Fibroblast of upper back skin (primary cell): ENCODE results near the gene UQCRC2.
"Not testable (repeated sequence)": the region's sequence is repeated elsewhere in the genome, so short reads cannot be mapped to it uniquely, and the experiment has no call there.

Source experiments
- DNase-seq: peaks from one replicate; pipeline ENCODE4 v3.0.0-alpha.2; 2013

UQCRC2 gene

DNA sequence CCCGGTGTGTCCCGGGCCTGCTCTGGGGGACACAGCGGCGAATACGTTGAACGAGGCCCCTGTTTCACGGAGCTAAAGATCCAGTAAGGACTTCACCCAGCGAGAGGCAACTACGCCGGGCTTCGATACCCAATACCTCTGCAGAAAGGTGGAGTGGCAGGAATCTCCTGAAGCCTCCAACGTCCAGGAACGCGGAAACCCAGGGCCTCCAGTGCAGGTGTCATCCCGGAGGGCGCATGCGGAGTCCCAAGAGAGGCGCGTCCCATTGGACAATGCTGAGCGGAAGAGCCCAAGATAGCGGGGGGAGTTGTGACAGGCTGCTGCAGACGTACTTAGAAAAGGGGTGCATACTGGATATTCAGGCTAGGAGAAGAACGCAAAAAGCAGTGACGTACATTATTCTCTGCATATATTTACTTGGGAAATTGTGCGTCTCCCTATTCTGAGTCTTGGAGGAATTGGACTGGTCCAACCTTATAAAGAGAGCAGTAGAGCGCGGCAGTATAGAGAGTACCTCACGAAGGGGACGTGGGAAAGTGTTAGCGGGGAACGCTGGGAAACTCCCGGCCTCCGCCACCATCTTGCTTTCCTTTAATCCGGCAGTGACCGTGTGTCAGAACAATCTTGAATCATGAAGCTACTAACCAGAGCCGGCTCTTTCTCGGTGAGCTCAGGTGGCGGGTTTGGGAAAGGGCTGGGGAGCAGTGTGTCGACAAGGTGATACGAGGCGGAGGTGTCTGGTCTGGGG lies at the start of gene UQCRC2:
Gene UQCRC2, plus strand, starts transcription at position 569 of the 748 bp plus-strand sequence. Its CDS starts 63 bp downstream, at position 632.
- peak; percentile 90 for DNase-seq

DNA sequence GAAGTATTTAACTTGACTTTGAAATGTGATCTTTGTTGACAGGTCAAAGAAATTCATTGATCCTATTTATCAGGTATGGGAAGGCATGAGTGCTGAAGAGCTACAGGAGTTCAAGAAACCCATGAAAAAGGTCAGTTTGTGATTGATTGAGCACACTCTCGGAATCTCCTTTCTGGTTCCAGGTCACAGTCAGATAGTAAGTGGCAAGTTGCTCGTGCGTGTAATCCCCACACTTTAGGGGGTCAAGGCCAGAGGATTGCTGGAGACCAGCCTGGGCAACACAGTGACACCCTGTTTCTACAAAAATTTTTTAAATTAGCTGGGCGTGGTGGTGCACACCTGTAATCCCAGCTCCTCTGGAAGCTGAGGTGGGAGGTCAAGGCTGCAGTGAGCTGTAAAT lies 20.5 kb upstream of the UQCRC2 start:
- DNase-seq: not testable (repeated sequence)

DNA sequence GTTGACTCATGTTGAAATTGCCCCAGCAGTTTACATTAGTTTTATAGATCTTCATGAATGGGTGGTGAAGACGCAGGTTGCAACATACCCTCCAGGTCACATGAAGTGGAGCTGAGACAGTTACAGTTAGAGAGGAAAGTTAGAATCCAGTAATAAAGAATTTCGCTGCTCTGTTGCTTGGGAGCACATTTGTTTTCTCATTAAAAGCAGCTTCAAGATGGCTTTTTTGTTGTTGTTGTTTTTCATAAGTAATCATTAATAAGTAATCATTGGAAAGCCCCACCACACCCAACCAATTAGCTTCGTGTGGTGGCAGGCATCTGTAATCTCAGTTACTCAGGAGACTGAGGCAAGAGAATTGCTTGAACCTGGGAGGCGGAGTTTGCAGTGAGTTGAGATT lies 19.8 kb upstream of the UQCRC2 start:
- not testable (repeated sequence) for DNase-seq

DNA sequence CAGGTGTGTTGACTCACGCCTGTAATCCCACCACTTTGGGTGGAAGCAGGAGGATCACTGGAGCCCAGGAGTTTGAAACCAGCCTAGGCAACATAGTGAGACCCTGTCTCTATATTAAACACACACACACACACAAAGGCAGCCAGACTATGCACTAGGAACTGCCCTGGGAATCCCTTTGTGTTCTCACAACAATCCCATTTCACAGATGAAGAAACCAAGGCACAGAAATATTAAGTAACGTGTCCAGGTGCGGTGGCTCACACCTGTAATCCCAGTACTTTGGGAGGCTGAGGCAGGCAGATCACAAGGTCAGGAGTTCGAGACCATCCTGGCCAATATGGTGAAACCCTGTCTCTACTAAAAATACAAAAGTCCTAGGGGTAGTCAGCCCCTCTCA lies 19.4 kb upstream of the UQCRC2 start:
- DNase-seq: not testable (repeated sequence)

DNA sequence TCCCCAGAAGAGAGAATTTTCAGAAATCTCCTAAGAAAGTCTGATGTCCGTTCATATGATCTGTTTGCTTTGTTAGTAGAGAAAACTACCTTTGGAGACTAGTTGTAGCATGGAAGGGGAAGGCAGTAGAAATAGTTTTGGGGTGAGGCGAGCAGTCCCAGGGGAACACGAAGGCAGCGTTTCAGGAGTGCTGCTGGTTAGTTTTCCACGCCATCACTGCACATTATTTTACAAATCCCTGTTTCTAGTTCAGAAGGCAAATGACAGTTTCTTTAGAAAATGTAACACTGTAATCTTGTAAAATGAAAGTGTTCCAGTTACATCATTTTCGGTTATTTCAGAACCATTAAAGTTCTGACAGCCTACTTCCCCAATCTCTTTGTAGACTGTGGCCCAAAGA lies 16.9 kb upstream of the UQCRC2 start:
- DNase-seq: peak; percentile 38

DNA sequence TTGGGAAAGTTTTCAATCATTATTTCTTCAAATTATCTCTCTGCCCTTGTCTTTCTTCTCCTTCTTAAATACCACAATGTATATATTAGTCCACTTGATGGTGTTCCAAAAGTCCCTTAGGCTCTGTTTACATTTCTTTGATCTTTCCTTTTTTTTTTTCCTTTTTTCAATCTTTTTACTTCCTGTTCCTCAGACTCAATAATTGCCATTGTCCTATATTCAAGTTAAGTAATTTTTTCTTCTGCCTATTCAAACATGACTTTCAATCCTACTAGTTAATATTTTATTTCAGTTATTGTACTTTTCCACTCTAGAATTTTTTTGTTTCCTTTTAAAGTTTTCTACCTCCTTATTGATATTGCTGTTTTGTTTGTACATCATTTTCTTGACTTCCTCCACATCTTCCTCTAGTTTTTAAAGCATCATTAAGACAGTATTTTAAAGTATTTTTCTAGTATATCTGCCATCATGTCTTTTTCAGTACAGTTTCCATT lies 15.8 kb upstream of the UQCRC2 start:
- DNase-seq: no peak

DNA sequence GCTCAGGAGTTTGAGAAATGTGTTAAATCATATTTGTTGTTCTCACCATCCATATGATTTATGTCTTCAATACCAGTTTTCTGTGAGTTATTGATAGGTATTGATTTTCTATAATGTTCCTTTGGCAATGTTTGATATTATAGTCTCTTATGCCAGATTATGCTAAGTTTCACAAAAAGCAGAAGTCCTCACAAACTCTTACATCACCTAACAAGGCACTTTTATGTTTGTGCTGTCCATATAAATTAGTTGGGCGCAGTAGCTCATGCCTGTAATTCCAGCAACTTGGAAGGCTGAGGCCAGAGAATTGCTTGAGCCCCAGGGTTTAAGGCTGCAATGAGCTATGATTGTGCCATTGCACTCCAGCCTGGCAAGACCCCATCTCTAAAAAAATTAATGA lies 12.6 kb upstream of the UQCRC2 start:
- DNase-seq: no peak

DNA sequence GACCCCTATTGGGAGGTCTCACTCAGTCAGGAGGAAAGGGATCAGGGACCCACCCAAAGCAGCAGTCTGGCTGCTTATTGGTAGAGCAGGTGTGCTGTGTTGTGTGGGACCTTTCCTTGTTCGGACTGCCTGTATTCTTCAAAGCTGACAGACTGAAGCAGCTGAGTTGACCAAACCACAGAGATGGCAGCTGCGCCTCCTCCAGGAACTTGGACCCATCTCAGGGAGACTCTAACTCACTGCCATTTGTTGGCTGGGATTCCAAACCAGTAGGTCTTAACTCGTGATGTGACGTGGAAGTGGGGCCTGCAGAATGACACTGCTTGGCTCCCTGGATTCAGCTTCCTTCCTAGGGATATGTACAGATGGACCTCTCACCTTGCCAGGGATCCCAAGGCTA lies 9.6 kb upstream of the UQCRC2 start:
- DNase-seq: no peak

DNA sequence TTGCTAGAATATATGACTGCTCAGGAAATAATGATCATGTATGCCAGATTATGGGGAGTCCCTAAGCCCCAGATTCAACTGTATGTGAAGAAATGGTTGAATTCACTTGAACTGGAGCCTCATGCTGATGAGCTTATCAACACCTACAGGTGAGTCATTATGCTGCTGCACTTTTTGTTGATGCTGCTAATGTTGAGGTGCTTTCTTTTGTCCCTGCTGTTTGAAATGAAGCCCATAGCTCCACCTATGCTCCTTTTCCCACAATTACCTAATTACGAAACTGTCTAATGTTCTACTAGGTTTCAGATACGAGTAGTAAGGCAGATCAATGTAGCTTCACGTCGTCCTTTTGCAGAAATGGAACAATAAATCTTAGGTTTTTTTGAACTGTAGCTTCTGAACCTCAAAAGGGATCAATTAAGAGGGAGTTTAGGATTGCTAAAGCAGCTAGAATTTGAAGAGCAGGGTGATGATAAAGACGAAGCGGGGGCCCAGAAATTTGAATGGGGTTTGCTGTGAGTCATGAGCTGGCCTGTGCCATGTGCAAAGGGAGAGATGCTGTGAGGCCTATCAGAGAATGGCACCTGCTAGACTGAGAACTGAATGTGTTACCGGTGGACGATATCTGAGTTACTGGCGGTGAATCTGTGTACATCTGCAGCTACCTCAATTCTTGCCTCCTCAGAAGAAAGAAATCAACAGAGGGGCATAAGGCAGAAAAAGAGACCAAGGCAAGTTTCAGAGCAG lies 6.1 kb upstream of the UQCRC2 start:
- DNase-seq: no peak

DNA sequence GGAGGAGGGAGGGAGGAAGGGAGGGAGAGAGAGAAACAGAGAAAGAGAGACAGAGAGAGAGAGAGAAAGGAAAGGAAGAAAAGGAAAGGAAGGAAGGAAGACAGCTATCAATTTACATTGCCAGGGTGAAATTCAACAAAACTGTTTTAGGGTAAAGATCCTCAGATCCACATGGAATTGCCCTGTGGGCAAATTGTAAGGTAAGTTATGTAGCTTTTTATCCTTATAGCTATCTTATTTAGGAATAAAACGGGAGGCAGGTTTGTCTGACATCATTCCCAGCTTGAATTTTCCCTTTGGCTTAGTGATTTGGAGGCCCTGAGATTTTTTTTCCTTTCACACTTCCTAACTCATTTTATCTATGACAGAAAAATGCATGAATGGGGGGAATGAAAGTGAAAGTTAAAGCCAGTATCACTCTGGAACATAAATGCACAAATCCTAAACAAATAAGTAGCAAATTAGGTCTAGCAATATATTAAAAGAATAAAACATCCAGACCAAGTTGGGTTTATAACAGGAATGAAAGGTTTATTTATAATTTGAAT lies 3.4 kb upstream of the UQCRC2 start:
- DNase-seq: no peak

DNA sequence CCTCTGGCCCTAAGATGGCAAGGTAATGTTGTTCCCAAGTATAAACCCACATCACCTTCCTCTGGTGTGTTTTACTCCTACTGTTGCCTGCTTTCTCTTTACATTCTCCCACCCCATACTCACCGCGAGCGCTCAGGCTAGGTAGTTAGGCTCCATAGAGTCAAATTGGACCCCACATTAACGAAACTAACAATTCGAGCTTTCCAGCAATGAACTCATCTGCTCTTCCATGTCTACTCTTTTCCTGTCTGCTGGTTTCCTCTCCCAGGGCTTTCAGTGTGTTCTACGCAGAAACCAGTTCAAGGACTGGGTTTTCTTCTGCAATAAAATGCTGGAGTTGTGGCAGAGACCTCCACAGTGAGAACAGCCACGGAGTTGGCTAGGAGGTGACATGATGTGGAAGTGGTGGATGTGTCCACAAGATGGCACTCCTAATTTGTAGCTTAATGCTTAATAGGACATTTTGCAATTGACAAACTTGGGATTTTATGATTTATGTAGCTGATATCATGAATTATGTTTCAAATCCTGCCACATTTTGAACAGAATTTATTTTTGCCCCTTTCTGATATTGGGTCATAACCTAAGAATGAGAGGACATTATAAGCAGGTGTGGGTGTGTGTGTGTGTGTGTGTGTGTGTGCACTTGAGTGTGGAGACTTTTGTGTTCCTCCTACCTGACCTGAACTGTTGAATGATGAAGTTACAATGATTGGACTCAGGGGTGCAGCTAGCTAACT lies 2.2 kb upstream of the UQCRC2 start:
- DNase-seq: peak; percentile 17

DNA sequence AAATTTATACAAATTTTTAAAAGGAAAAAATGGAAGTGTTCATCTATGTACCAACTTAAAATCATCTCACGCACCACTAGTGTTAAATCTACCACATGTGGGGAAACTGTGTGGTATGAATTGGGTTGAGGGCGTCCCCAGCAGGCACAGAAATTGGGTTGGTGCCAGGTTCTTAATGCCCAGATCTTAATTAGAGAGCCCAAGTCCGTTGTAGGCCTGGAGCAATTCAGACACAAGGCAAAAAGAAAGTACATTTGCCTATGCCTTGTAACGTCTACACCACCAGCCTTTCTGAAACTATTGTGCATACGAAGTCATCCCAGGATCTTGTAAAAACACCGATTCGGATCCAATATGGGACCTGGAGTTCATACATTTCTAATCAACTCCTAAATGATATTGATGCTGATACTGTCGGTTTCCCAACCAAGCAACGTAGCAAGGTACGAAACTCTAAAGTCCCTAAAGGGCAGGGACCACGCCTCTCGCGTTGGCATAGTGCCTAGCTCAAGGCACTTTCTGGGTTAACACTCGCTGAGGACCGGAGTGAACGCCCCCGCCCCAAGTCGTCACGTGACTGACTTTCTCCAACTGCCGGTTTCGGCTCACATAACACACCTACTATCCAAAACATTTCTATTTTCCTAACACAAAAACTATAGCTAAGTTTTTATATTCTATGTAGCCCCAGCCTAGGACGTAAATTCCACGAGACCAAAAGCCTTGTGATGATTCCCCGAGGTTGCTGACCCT lies 945 bp upstream of the UQCRC2 start:
- DNase-seq: peak; percentile 53

DNA sequence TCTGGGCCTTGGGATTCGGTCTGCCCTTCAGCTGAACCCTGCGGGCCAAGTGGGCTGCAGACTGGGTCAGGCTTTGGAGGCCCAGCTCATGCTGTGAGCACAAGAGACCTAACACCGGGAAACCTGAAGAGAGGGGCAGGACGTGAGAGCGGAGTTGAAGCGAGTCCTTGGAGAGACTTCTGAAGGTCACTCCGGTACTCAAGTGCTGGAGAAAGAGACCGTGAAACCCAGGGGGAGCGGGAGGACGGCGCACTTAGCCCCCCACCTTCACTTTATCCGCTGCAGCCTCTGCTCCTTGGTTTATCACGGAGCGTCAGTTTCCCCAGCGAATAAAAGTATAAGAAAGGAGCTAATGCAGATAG lies 361 bp downstream of the UQCRC2 start:
- DNase-seq: no peak

DNA sequence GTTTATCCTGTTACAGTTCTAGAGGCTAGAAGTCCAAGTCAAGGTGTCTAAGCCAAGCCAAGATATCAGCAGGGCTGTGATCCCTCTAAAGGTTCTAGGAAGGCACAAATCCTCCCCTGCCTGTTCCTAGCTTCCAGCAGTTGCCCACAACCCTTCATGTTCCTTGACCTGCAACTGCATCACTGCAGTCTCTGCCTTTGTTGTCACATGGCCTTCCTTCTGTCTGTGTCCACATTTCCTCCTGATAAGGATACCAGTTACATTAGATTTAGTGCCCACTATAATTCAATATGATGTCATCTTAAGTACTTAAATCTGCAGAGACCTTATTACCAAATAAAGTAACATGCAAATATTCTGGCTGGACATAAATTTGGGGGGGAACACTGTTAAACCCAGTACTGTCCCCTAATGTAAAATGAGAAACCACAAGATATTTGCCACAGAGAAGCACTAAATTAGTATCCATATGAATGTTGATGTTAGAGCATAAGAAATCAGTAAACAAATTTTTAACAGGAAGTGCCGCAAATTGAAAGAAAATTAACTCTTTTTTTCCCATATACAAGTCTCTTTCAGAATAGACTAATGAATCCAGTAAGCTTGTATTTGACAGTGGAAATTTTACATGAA lies 4.7 kb downstream of the UQCRC2 start:
- DNase-seq: no peak

DNA sequence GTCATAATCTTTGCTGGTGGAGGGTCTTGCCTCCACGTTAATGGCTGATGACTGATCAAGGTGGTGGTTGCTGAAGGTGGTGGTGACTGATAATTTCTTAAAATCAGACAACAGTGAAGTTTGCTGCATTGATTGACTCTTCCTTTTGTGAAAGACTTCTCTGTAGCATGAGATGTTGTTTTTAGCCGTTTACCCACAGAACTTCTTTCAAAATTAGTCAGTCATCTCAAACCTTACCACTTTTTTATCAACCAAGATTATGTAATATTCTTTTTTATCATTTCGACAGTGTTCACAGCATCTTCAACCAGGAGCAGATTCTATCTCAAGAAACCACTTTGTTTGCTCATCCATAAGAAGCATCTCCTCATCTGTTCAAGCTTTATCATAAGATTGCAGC lies 5.9 kb downstream of the UQCRC2 start:
- DNase-seq: no peak

DNA sequence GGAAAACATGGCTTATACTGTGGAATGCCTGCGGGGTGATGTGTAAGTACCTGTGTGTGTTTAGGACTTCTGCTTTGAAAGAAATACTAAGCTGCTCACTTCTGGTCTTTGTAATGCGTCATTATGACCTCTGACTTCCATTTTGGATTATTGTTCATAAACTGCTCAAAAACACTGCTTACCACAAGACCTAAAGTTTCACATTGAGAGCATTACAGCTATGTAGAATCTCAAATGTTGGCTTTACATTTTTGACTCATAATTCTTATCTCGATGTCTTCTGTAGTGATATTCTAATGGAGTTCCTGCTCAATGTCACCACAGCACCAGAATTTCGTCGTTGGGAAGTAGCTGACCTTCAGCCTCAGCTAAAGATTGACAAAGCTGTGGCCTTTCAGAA lies 9.3 kb downstream of the UQCRC2 start:
- no peak for DNase-seq

DNA sequence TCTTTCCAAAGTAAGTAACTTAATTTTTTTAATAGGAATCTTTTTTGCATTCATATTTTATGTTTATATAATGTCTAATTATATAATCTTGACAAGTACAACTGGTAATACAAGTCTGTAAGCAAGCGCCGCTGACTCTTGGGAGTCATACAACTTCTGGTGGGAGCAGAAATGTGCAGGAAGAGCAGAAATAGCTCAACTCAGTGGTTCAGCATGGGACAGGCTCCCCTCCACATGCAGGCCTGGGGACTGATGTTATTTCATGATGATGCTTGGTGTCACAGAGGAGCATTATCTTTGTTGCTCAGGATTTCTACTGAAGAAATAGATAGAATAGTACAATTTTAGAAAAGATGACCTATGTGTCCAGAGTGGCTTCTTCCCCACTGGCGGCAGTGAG lies 10.7 kb downstream of the UQCRC2 start:
- DNase-seq: no peak

DNA sequence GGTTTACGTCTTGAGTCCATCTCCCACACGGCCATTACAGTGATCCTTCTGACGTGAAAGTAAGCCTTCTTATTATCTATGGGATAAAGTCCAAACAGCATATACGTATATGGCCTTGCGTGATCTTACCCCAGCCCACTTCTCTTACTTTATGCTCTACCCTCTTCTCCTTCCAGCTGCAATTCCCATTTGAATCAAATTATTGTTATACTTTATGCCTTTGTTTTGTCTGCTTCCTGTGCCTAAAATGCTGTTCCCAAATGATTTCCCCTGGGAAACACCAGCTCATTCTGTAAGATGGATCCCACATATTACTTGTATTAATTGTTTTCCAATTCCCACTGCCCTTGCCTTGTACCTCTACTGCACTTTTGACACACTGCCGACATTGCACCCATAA lies 11.2 kb downstream of the UQCRC2 start:
- DNase-seq: no peak

DNA sequence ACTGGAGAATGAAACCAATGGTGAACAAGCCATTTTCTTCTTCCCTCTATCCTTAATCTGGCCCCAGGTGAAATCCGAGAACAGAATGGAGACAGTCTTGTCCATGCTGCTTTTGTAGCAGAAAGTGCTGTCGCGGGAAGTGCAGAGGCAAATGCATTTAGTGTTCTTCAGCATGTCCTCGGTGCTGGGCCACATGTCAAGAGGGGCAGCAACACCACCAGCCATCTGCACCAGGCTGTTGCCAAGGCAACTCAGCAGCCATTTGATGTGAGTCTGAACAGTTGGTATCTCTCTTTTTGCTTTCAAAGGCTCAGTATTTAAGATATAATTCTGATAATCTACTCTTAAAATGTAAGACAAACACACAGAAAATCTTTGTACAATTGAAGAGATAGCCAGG lies 18.7 kb downstream of the UQCRC2 start:
- DNase-seq: no peak

DNA sequence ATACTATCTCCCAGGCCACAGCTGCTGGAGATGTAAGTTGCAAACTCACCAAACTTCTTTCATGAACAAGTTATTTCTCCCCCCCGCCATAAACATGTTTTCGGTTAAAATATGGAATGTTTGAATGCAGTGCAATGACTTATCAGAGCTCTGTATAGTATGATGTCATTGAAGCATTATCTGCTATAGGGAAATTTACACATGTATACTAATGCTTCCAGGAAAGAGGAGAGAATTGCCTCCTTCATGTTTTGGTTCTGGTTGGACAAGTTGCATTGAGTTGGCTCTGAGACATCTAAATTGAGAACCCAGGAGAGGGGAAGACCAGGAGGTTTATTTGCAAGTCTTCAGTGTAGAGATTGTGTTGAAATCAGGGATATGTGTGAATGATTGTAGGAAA lies 20.8 kb downstream of the UQCRC2 start:
- DNase-seq: no peak

DNA sequence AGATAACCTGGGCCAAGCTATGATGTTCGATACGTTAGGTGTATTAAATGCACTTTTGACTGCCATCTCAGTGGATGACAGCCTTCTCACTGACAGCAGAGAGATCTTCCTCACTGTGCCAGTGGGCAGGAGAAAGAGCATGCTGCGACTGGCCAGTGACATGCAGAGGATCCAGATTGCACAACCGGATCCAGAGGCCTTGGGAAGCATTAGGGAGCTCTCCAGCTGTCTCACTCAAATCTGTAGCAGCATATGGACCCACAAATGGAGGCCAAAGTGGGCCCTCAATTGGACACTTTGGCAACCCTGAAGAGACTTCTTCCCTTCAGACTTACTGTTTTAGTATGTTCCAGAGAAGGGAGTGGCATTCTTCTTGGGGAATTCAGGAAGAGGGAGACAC lies 26.9 kb downstream of the UQCRC2 start:
- no peak for DNase-seq

DNA sequence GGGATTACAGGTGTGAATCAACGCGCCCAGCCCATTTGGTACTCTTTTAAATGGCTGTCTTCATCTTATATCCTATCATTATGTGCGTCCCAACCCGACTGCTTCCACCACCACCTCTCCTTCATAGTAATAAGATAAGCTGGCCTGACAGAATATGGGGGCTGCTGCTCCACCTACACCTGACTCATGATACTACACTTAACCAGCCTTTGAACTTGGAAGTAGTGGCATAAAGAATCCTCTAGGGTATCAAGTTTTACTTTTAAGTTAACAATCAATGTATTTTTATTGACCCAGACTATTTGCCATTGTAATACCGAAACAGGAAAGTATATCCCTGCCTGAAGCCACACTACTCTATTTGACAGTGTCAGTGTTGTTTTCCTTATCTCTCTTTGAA lies 28.9 kb downstream of the UQCRC2 start:
- no peak for DNase-seq
